ENCODE measurements around the gene MCMBP.
"Not testable (repeated sequence)": the region's sequence is repeated elsewhere in the genome, so short reads cannot be mapped to it uniquely, and the experiment has no call there.

The MCMBP gene

DNA sequence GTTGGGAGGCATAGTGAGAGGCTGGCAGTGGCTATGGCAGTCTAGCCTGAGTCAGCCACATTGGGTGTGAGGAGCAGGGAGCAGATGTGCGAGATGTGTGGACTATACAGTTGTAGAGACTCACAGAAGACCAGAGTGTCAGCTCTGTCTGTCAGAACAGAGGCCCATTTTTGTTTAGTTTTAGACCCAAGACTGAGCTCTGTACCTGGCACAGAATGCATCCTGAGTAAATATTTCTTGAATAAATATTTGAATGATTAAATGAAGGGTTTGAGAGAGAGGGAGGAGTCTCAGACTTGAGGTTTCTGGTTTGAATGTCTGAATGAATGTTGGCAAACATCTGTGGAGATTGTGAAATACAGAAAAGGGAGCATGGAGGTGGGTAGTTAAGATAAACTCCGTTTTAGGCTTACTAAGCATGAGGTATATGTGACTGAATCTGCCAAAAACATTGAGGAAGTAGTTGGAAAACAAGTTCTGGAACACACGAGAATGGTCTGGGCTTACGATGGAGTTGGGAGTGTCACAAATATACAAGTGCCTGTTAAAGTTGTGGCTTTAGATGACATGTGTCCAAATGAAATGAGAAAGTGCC lies 23.5 kb upstream of the MCMBP start:
- no peak overlapping the region for H3K4me3 ChIP-seq (ENCODE audit: low read length)
- WGBS (ENCODE audit: insufficient coverage, insufficient read length): no CpG with 5 or more reads among the region's 4 CpGs
- no peak for DNase-seq (ENCODE audit: low read depth, low spot score)
- H3K36me3 ChIP-seq (ENCODE audit: control insufficient read depth, insufficient read depth, low read length): peaks cover 6% of the 10 kb centered on the region
- no peak overlapping the region for H3K27ac ChIP-seq (ENCODE audit: low read length)
- no peaks in the 10 kb centered on the region for H3K9me3 ChIP-seq (ENCODE audit: control insufficient read depth, insufficient read depth, low read length)
- no peaks in the 10 kb centered on the region for H3K4me1 ChIP-seq (ENCODE audit: control insufficient read depth, insufficient read depth, low read length)
- no peaks in the 10 kb centered on the region; the same call in 1 of the 2 replicates for H3K27me3 ChIP-seq (ENCODE audit: control insufficient read depth, insufficient read depth, low read length)

GRCh38 chr10:119893845-119894427 lies 21.3 kb upstream of the MCMBP start:
- no peak for DNase-seq (ENCODE audit: low read depth, low spot score)
- H3K27me3 ChIP-seq (ENCODE audit: control insufficient read depth, insufficient read depth, low read length): no peaks in the 10 kb centered on the region; the same call in 1 of the 2 replicates
- peaks cover 6% of the 10 kb centered on the region for H3K36me3 ChIP-seq (ENCODE audit: control insufficient read depth, insufficient read depth, low read length)
- WGBS (ENCODE audit: insufficient coverage, insufficient read length): no CpG with 5 or more reads among the region's 3 CpGs
- no peak overlapping the region for H3K4me3 ChIP-seq (ENCODE audit: low read length)
- H3K27ac ChIP-seq (ENCODE audit: low read length): no peak overlapping the region
- H3K9me3 ChIP-seq (ENCODE audit: control insufficient read depth, insufficient read depth, low read length): no peaks in the 10 kb centered on the region
- H3K4me1 ChIP-seq (ENCODE audit: control insufficient read depth, insufficient read depth, low read length): no peaks in the 10 kb centered on the region

- Histone ChIP-seq H3K4me1 (ENCODE audit: control insufficient read depth, insufficient read depth, low read length) (no peaks in the 10 kb centered on the region), H3K4me3 (ENCODE audit: low read length) (peak overlapping the region; percentile 76), H3K27ac (ENCODE audit: low read length) (no peak overlapping the region), H3K27me3 (ENCODE audit: control insufficient read depth, insufficient read depth, low read length) (no peaks in the 10 kb centered on the region), H3K9me3 (ENCODE audit: control insufficient read depth, insufficient read depth, low read length) (no peaks in the 10 kb centered on the region), H3K36me3 (ENCODE audit: control insufficient read depth, insufficient read depth, low read length) (no peaks in the 10 kb centered on the region; the same call in 1 of the 2 replicates)
- no CpG with 5 or more reads among the region's 9 CpGs for WGBS (ENCODE audit: insufficient coverage, insufficient read length)
- no peak for DNase-seq (ENCODE audit: low read depth, low spot score)
Measured at GRCh38 chr10:119893074-119893473, 20.4 kb upstream of the MCMBP start.

- H3K4me1 ChIP-seq (ENCODE audit: control insufficient read depth, insufficient read depth, low read length): no peaks in the 10 kb centered on the region
- 100% methylated on average over 1 of the region's 61 CpGs for WGBS (ENCODE audit: insufficient coverage, insufficient read length)
Measured at GRCh38 chr10:119892188-119893065, 19.8 kb upstream of the MCMBP start, which contains the start of gene SEC23IP. TSS of gene SEC23IP (plus strand) at chr10:119892730. CDS start at chr10:119892783, 53 bp downstream.

DNA sequence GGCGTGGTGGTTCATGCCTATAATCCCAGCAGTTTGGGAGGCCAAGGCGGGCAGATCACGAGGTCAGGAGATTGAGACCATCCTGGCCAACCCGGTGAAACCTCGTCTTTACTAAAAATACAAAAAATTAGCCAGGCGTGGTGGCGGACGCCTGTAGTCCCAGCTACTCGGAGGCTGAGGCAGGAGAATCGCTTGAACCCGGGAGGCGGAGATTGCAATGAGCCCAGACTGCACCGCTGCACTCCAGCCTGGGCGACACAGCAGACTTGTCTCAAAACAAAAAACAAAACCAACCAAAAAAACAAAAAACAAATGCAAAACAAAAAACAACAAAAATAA lies 19.2 kb upstream of the MCMBP start:
- not testable (repeated sequence) for H3K27ac ChIP-seq (ENCODE audit: low read length); H3K9me3 ChIP-seq (ENCODE audit: control insufficient read depth, insufficient read depth, low read length); H3K27me3 ChIP-seq (ENCODE audit: control insufficient read depth, insufficient read depth, low read length); DNase-seq (ENCODE audit: low read depth, low spot score); H3K4me1 ChIP-seq (ENCODE audit: control insufficient read depth, insufficient read depth, low read length); H3K36me3 ChIP-seq (ENCODE audit: control insufficient read depth, insufficient read depth, low read length)
- H3K4me3 ChIP-seq (ENCODE audit: low read length): peak overlapping the region; percentile 5; the same call in 1 of the 2 replicates
- no CpG with 5 or more reads among the region's 14 CpGs for WGBS (ENCODE audit: insufficient coverage, insufficient read length)

More at GRCh38 chr10:119892188-119893065, 19.8 kb upstream of the MCMBP start, which contains the start of gene SEC23IP:
- no peaks in the 10 kb centered on the region; the same call in 1 of the 2 replicates for H3K36me3 ChIP-seq (ENCODE audit: control insufficient read depth, insufficient read depth, low read length)
- H3K27ac ChIP-seq (ENCODE audit: low read length): no peak within 1 kb of the TSS
- peak; percentile 91 for DNase-seq (ENCODE audit: low read depth, low spot score)
- H3K9me3 ChIP-seq (ENCODE audit: control insufficient read depth, insufficient read depth, low read length): no peaks in the 10 kb centered on the region
- H3K27me3 ChIP-seq (ENCODE audit: control insufficient read depth, insufficient read depth, low read length): no peaks in the 10 kb centered on the region
- peak within 1 kb of the TSS; percentile 76 for H3K4me3 ChIP-seq (ENCODE audit: low read length)

- not testable (repeated sequence) for H3K4me1 ChIP-seq (ENCODE audit: control insufficient read depth, insufficient read depth, low read length); H3K27me3 ChIP-seq (ENCODE audit: control insufficient read depth, insufficient read depth, low read length); H3K9me3 ChIP-seq (ENCODE audit: control insufficient read depth, insufficient read depth, low read length); H3K27ac ChIP-seq (ENCODE audit: low read length); H3K4me3 ChIP-seq (ENCODE audit: low read length); DNase-seq (ENCODE audit: low read depth, low spot score); H3K36me3 ChIP-seq (ENCODE audit: control insufficient read depth, insufficient read depth, low read length)
- WGBS (ENCODE audit: insufficient coverage, insufficient read length): no CpG with 5 or more reads among the region's 4 CpGs
Measured at GRCh38 chr10:119890307-119890706, 17.7 kb upstream of the MCMBP start.

- H3K27me3 ChIP-seq (ENCODE audit: control insufficient read depth, insufficient read depth, low read length); H3K27ac ChIP-seq (ENCODE audit: low read length); DNase-seq (ENCODE audit: low read depth, low spot score); H3K4me3 ChIP-seq (ENCODE audit: low read length); H3K9me3 ChIP-seq (ENCODE audit: control insufficient read depth, insufficient read depth, low read length); H3K4me1 ChIP-seq (ENCODE audit: control insufficient read depth, insufficient read depth, low read length); H3K36me3 ChIP-seq (ENCODE audit: control insufficient read depth, insufficient read depth, low read length): not testable (repeated sequence)
- no CpG with 5 or more reads among the region's 3 CpGs for WGBS (ENCODE audit: insufficient coverage, insufficient read length)
Measured at GRCh38 chr10:119889201-119889600, 16.6 kb upstream of the MCMBP start.

DNA sequence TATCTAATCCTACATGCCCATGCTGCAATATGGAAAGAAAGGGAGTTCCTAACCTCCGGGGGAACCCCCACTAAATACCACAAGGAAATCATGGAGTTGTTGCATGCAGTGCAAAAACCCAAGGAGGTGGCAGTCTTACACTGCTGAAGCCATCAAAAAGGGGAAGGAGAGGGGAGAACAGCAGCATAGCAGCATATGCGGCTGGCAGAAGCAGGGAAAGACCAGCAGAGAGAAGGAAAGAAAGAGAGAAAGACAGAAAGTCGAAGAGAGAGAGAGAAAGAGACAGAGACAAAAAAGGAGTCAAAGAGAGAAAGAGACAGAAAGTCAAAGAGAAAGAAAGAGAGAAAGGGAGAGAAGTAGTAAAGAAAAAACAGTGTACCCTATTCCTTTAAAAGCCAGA lies 16.1 kb upstream of the MCMBP start:
- not testable (repeated sequence) for DNase-seq (ENCODE audit: low read depth, low spot score); H3K36me3 ChIP-seq (ENCODE audit: control insufficient read depth, insufficient read depth, low read length); H3K9me3 ChIP-seq (ENCODE audit: control insufficient read depth, insufficient read depth, low read length); H3K27ac ChIP-seq (ENCODE audit: low read length); H3K27me3 ChIP-seq (ENCODE audit: control insufficient read depth, insufficient read depth, low read length); H3K4me1 ChIP-seq (ENCODE audit: control insufficient read depth, insufficient read depth, low read length); H3K4me3 ChIP-seq (ENCODE audit: low read length)
- WGBS (ENCODE audit: insufficient coverage, insufficient read length): no CpG with 5 or more reads among the region's 3 CpGs

GRCh38 chr10:119886070-119886469 lies 13.4 kb upstream of the MCMBP start:
- not testable (repeated sequence) for H3K4me3 ChIP-seq (ENCODE audit: low read length); H3K36me3 ChIP-seq (ENCODE audit: control insufficient read depth, insufficient read depth, low read length); H3K27ac ChIP-seq (ENCODE audit: low read length); H3K27me3 ChIP-seq (ENCODE audit: control insufficient read depth, insufficient read depth, low read length); DNase-seq (ENCODE audit: low read depth, low spot score); H3K9me3 ChIP-seq (ENCODE audit: control insufficient read depth, insufficient read depth, low read length); H3K4me1 ChIP-seq (ENCODE audit: control insufficient read depth, insufficient read depth, low read length)
- WGBS (ENCODE audit: insufficient coverage, insufficient read length): no CpG with 5 or more reads among the region's 6 CpGs

- not testable (repeated sequence) for H3K27me3 ChIP-seq (ENCODE audit: control insufficient read depth, insufficient read depth, low read length); H3K4me3 ChIP-seq (ENCODE audit: low read length); H3K27ac ChIP-seq (ENCODE audit: low read length); H3K36me3 ChIP-seq (ENCODE audit: control insufficient read depth, insufficient read depth, low read length); H3K9me3 ChIP-seq (ENCODE audit: control insufficient read depth, insufficient read depth, low read length); DNase-seq (ENCODE audit: low read depth, low spot score); H3K4me1 ChIP-seq (ENCODE audit: control insufficient read depth, insufficient read depth, low read length)
- WGBS (ENCODE audit: insufficient coverage, insufficient read length): no CpG with 5 or more reads among the region's 11 CpGs
Measured at GRCh38 chr10:119883901-119884611, 11.4 kb upstream of the MCMBP start.

Data from iPS DF 6.9 (cell line).